Peyer's patch (tissue), 4 donors: ENCODE measurements around the gene SCYGR4. TPM values are rescaled to one million over a fixed set of nuclear protein-coding genes. Genes with fewer than 3 reads are reported as not detected.
"Not testable (repeated sequence)": the region's sequence is repeated elsewhere in the genome, so short reads cannot be mapped to it uniquely, and the experiment has no call there.

Experiments used
- DNase-seq, 3 donors: peaks; one replicate each; pipeline ENCODE4 v3.0.0-alpha.2; 2017 to 2019
- H3K27ac ChIP-seq, 4 donors: fragments of 200-600 bp; sonication (generic); one replicate each; pipeline ENCODE4 v1.5.1; 2016 to 2019
- H3K27me3 ChIP-seq, 2 donors: fragments of 200-600 bp; sonication (generic); one replicate each; pipeline ENCODE4 v1.5.1; 2019
- H3K36me3 ChIP-seq, 3 donors: fragments of 200-600 bp; sonication (generic); one replicate each; pipeline ENCODE4 v1.5.1; 2016 to 2019
- H3K4me1 ChIP-seq, 4 donors: fragments of 200-600 bp; sonication (generic); one replicate each; pipeline ENCODE4 v1.5.1; 2016 to 2019
- H3K4me3 ChIP-seq, 4 donors: fragments of 200-600 bp; sonication (generic); 1 replicate in 3 of 4; 2 replicates in 1 of 4; pipeline ENCODE4 v1.5.1; 2016 to 2019; ENCODE audit warnings: mild to moderate bottlenecking in 1 of 4
- H3K9me3 ChIP-seq, 4 donors: fragments of 200-600 bp; sonication (generic); one replicate each; pipeline ENCODE4 v1.5.1; 2016 to 2019; ENCODE audit warnings: mild to moderate bottlenecking in 1 of 4
- POLR2A ChIP-seq, 2 donors: fragments of 450-650 bp; IDR thresholded peaks; one replicate each; pipeline ENCODE4 v1.5.1; 2017; ENCODE audit warnings: antibody characterized with exemption in 2 of 2, mild to moderate bottlenecking in 2 of 2, moderate library complexity in 2 of 2
- total RNA-seq, 4 donors: library from RNA; depleted of rRNA; stranded (reverse); fragments of >200 nt; gene quantifications; one replicate each; pipeline ENCODE4 v1.1.0, GENCODE V29; 2016
- TF ChIP-seq, protein P1 (sequence below), 6 experiments: fragments of 450-650 bp in 4 of 6; fragments of 200-600 bp in 2 of 6; sonication (generic) in 1 of 6; IDR thresholded peaks; one replicate each; pipeline ENCODE4 v1.5.1; 2017 to 2019; ENCODE audit warnings: antibody characterized with exemption in 6 of 6, mild to moderate bottlenecking in 3 of 6, moderate library complexity in 1 of 6

SCYGR4 gene
- total RNA-seq, 4 donors from 2014 or later: not detected

GRCh38 chr2:227597036-227597435 lies 20.3 kb upstream of the SCYGR4 start:
- Histone ChIP-seq H3K9me3 (no peaks in the 10 kb centered on the region), H3K27ac (no peak overlapping the region), H3K4me3 (no peak overlapping the region), H3K4me1 (no peaks in the 10 kb centered on the region), H3K27me3 (no peaks in the 10 kb centered on the region), H3K36me3 (no peaks in the 10 kb centered on the region)
- TF ChIP-seq, protein P1, sequence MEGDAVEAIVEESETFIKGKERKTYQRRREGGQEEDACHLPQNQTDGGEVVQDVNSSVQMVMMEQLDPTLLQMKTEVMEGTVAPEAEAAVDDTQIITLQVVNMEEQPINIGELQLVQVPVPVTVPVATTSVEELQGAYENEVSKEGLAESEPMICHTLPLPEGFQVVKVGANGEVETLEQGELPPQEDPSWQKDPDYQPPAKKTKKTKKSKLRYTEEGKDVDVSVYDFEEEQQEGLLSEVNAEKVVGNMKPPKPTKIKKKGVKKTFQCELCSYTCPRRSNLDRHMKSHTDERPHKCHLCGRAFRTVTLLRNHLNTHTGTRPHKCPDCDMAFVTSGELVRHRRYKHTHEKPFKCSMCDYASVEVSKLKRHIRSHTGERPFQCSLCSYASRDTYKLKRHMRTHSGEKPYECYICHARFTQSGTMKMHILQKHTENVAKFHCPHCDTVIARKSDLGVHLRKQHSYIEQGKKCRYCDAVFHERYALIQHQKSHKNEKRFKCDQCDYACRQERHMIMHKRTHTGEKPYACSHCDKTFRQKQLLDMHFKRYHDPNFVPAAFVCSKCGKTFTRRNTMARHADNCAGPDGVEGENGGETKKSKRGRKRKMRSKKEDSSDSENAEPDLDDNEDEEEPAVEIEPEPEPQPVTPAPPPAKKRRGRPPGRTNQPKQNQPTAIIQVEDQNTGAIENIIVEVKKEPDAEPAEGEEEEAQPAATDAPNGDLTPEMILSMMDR (IDR thresholded peaks at IDR 0.05): no peak
- no peak for TF ChIP-seq POLR2A (IDR thresholded peaks at IDR 0.05)
- DNase-seq: no peak

- Histone ChIP-seq H3K4me3 (no peak overlapping the region), H3K9me3 (no peaks in the 10 kb centered on the region), H3K36me3 (no peaks in the 10 kb centered on the region), H3K27ac (no peak overlapping the region), H3K4me1 (no peaks in the 10 kb centered on the region), H3K27me3 (no peaks in the 10 kb centered on the region)
- TF ChIP-seq, protein P1 (IDR thresholded peaks at IDR 0.05): no peak
- no peak for TF ChIP-seq POLR2A (IDR thresholded peaks at IDR 0.05)
- no peak for DNase-seq
Observed at GRCh38 chr2:227597998-227598397, 19.3 kb upstream of the SCYGR4 start.

DNA sequence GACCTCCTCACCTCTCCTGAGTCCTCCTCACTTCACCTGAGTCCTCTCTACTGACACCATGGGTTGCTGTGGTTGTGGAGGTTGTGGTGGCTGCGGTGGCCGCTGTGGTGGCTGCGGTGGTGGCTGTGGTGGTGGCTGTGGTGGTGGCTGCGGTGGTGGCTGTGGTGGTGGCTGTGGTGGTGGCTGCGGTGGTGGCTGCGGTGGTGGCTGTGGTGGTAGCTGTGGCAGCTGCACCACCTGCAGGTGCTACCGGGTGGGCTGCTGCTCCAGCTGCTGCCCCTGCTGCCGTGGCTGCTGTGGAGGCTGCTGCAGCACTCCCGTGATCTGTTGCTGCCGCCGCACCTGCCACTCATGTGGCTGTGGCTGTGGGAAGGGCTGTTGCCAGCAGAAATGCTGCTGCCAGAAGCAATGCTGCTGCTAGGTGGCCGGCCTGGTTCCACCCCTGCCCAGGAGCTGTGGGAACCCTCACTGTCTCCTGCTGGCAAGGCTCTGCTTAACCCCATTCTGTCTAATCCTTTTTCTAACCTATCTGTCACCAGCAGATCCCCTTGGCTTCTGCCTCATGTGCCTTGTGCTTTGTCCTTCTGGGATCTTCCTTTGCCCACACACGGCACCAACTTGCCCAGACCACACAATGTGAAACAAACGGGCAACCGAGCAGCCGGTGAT lies 18.3 kb upstream of the SCYGR4 start, which contains the start of gene SCYGR2:
SCYGR2 (plus strand) TSS at position 59 of the 669 bp plus-strand sequence; CDS start at position 59, 0 bp downstream.
- not testable (repeated sequence) for H3K27ac ChIP-seq, H3K27me3 ChIP-seq, H3K9me3 ChIP-seq, DNase-seq, H3K4me1 ChIP-seq, H3K36me3 ChIP-seq, H3K4me3 ChIP-seq

GRCh38 chr2:227602358-227602757 lies 14.9 kb upstream of the SCYGR4 start:
- TF ChIP-seq, protein P1 (IDR thresholded peaks at IDR 0.05): no peak
- TF ChIP-seq POLR2A (IDR thresholded peaks at IDR 0.05): no peak

DNA sequence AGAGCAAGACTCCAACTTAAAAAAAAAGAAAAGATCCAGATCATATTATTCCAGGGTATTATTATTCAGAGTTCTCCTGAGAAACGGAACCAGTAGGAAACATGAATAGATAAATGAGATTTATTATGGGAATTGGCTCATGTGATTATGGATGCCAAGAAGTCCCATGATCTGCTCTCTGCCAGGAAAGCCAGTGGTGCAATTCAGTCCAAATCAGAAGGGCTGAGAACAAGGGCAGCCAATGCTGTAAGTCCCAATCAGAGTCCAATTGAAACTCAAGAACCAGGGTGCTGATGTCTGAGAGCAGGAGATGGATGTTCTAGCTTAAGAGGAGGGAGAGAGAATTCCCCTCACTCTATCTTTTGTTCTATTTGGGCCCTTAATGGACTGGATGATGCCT lies 10.8 kb upstream of the SCYGR4 start:
- Histone ChIP-seq H3K27me3 (no peaks in the 10 kb centered on the region), H3K27ac (no peak overlapping the region), H3K9me3 (no peaks in the 10 kb centered on the region), H3K36me3 (no peaks in the 10 kb centered on the region), H3K4me3 (no peak overlapping the region), H3K4me1 (no peaks in the 10 kb centered on the region)
- DNase-seq: no peak
- TF ChIP-seq, protein P1 (IDR thresholded peaks at IDR 0.05): no peak
- TF ChIP-seq POLR2A (IDR thresholded peaks at IDR 0.05): no peak

More at GRCh38 chr2:227602358-227602757, 14.9 kb upstream of the SCYGR4 start:
- DNase-seq: no peak
- no peaks in the 10 kb centered on the region for H3K36me3 ChIP-seq
- no peaks in the 10 kb centered on the region for H3K27me3 ChIP-seq
- H3K4me3 ChIP-seq: no peak overlapping the region
- no peaks in the 10 kb centered on the region for H3K4me1 ChIP-seq
- H3K27ac ChIP-seq: no peak overlapping the region
- no peaks in the 10 kb centered on the region for H3K9me3 ChIP-seq

- Histone ChIP-seq H3K4me1 (no peaks in the 10 kb centered on the region), H3K27me3 (no peaks in the 10 kb centered on the region), H3K9me3 (no peaks in the 10 kb centered on the region), H3K27ac (no peak overlapping the region), H3K36me3 (no peaks in the 10 kb centered on the region), H3K4me3 (no peak overlapping the region)
- DNase-seq: no peak
- no peak for TF ChIP-seq POLR2A (IDR thresholded peaks at IDR 0.05)
- TF ChIP-seq, protein P1 (IDR thresholded peaks at IDR 0.05): no peak
Observed at GRCh38 chr2:227607941-227608340, 9.4 kb upstream of the SCYGR4 start.
